ENCODE results near the gene ZNRF3.

GRCh38 chr22:29089507-29089906 is 206.1 kb downstream of the ZNRF3 start:
- TF ChIP-seq CTCF (IDR thresholded peaks at IDR 0.05) (no peak), POLR2A (IDR thresholded peaks at IDR 0.05) (no peak)
